ENCODE measurements around the gene PHC2.

PHC2 gene

GRCh38 chr1:33343539-33343938, 87.4 kb downstream of the PHC2 start:
- H3K4me3 ChIP-seq (ENCODE audit: low read length): no peak overlapping the region
- no peak for TF ChIP-seq ZNF274 (IDR thresholded peaks at IDR 0.05; ENCODE audit: low read depth, low read length)

- TF ChIP-seq ZNF274 (IDR thresholded peaks at IDR 0.05; ENCODE audit: low read depth, low read length): no peak
- no peak overlapping the region for H3K4me3 ChIP-seq (ENCODE audit: low read length)
Measured at GRCh38 chr1:33342041-33342723, 88.7 kb downstream of the PHC2 start.

- no peak for TF ChIP-seq ZNF274 (IDR thresholded peaks at IDR 0.05; ENCODE audit: low read depth, low read length)
- no peak overlapping the region for H3K4me3 ChIP-seq (ENCODE audit: low read length)
Measured at GRCh38 chr1:33341190-33341589, 89.7 kb downstream of the PHC2 start.

GRCh38 chr1:33339413-33339812, 91.5 kb downstream of the PHC2 start:
- no peak for TF ChIP-seq ZNF274 (IDR thresholded peaks at IDR 0.05; ENCODE audit: low read depth, low read length)
- H3K4me3 ChIP-seq (ENCODE audit: low read length): no peak overlapping the region

GRCh38 chr1:33338440-33339211, 92.3 kb downstream of the PHC2 start:
- no peak for TF ChIP-seq ZNF274 (IDR thresholded peaks at IDR 0.05; ENCODE audit: low read depth, low read length)
- H3K4me3 ChIP-seq (ENCODE audit: low read length): no peak overlapping the region

GRCh38 chr1:33338048-33338439, 92.9 kb downstream of the PHC2 start:
- no peak overlapping the region for H3K4me3 ChIP-seq (ENCODE audit: low read length)

GRCh38 chr1:33337441-33337840, 93.5 kb downstream of the PHC2 start:
- H3K4me3 ChIP-seq (ENCODE audit: low read length): no peak overlapping the region
- TF ChIP-seq ZNF274 (IDR thresholded peaks at IDR 0.05; ENCODE audit: low read depth, low read length): no peak

More at GRCh38 chr1:33338048-33338439, 92.9 kb downstream of the PHC2 start:
- no peak for TF ChIP-seq ZNF274 (IDR thresholded peaks at IDR 0.05; ENCODE audit: low read depth, low read length)

GRCh38 chr1:33336580-33336979, 94.3 kb downstream of the PHC2 start:
- H3K4me3 ChIP-seq (ENCODE audit: low read length): no peak overlapping the region
- TF ChIP-seq ZNF274 (IDR thresholded peaks at IDR 0.05; ENCODE audit: low read depth, low read length): no peak

GRCh38 chr1:33335020-33335419, 95.9 kb downstream of the PHC2 start:
- TF ChIP-seq ZNF274 (IDR thresholded peaks at IDR 0.05; ENCODE audit: low read depth, low read length): no peak
- H3K4me3 ChIP-seq (ENCODE audit: low read length): no peak overlapping the region

- no peak for TF ChIP-seq ZNF274 (IDR thresholded peaks at IDR 0.05; ENCODE audit: low read depth, low read length)
- H3K4me3 ChIP-seq (ENCODE audit: low read length): no peak overlapping the region
Measured at GRCh38 chr1:33334081-33334552, 96.8 kb downstream of the PHC2 start.

- TF ChIP-seq ZNF274 (IDR thresholded peaks at IDR 0.05; ENCODE audit: low read depth, low read length): no peak
Measured at GRCh38 chr1:33332881-33333280, 98.0 kb downstream of the PHC2 start.

GRCh38 chr1:33332357-33332789, 98.5 kb downstream of the PHC2 start:
- no peak for TF ChIP-seq ZNF274 (IDR thresholded peaks at IDR 0.05; ENCODE audit: low read depth, low read length)
- H3K4me3 ChIP-seq (ENCODE audit: low read length): no peak overlapping the region

More at GRCh38 chr1:33332881-33333280, 98.0 kb downstream of the PHC2 start:
- no peak overlapping the region for H3K4me3 ChIP-seq (ENCODE audit: low read length)

- TF ChIP-seq ZNF274 (IDR thresholded peaks at IDR 0.05; ENCODE audit: low read depth, low read length): no peak
- H3K4me3 ChIP-seq (ENCODE audit: low read length): no peak overlapping the region
Measured at GRCh38 chr1:33331444-33332356, 99.2 kb downstream of the PHC2 start.

- TF ChIP-seq ZNF274 (IDR thresholded peaks at IDR 0.05; ENCODE audit: low read depth, low read length): no peak
- H3K4me3 ChIP-seq (ENCODE audit: low read length): no peak overlapping the region
Measured at GRCh38 chr1:33330906-33331305, 100.0 kb downstream of the PHC2 start.

Data from GM08714 (cell line).